Kidney (tissue), 14 donors: ENCODE data around the gene ALDH1A3. TPM values are rescaled to one million over a fixed set of nuclear protein-coding genes. Genes with fewer than 3 reads are reported as not detected.

Source experiments
- DNase-seq, 5 donors: peaks; one replicate each; pipeline ENCODE4 v3.0.0-alpha.2; 2013 to 2020
- FAIRE-seq: peaks from 2 replicates; lab custom pipeline; 2012; peaks lifted over from hg19 to GRCh38; lab: Jason Lieb, UNC
- H3K27ac ChIP-seq, 2 donors: one replicate each; pipeline ENCODE4 v1.7.0; 2013; ENCODE audit warnings: low read depth in 2 of 2, low read length in 2 of 2, inconsistent platforms in 1 of 2
- H3K27me3 ChIP-seq: one replicate; pipeline ENCODE4 v1.7.1; 2013; ENCODE audit warnings: low read length, inconsistent platforms; ENCODE audit not compliant: control insufficient read depth, insufficient read depth
- H3K36me3 ChIP-seq, 3 donors: one replicate each; pipeline versions ENCODE4 v1.7.0 to v1.7.1; 2013; ENCODE audit warnings: low read length in 3 of 3, control low read depth in 1 of 3, inconsistent platforms in 1 of 3; ENCODE audit not compliant: insufficient read depth in 3 of 3, control insufficient read depth in 2 of 3
- H3K4me1 ChIP-seq, 3 donors: one replicate each; pipeline versions ENCODE4 v1.7.0 to v1.7.1; 2013; ENCODE audit warnings: low read length in 3 of 3, inconsistent platforms in 1 of 3, low read depth in 1 of 3; ENCODE audit not compliant: control insufficient read depth in 2 of 3, insufficient read depth in 2 of 3
- H3K4me3 ChIP-seq, 3 donors: one replicate each; pipeline versions ENCODE4 v1.7.0 to v1.8.1; 2013; ENCODE audit warnings: low read length in 3 of 3, control low read depth in 1 of 3, inconsistent platforms in 1 of 3
- H3K9ac ChIP-seq, 3 donors: one replicate each; pipeline versions ENCODE4 v1.7.0 to v1.7.1; 2013; ENCODE audit warnings: low read length in 3 of 3, control low read depth in 1 of 3, inconsistent platforms in 1 of 3
- H3K9me3 ChIP-seq, 3 donors: one replicate each; pipeline versions ENCODE4 v1.7.0 to v1.7.1; 2013; ENCODE audit warnings: low read length in 3 of 3, control low read depth in 1 of 3, inconsistent platforms in 1 of 3; ENCODE audit not compliant: control insufficient read depth in 2 of 3, insufficient read depth in 1 of 3
- intact Hi-C: fragments of 100-400 bp; cut with DNase I; formaldehyde crosslinking; loops from one replicate; pipeline ENCODE4 v1.11.1; 2022
- polyA plus RNA-seq: library from polyadenylated mRNA; stranded (reverse); fragments of 350-450 nt; fragmentation: Illumina TruSeq; extraction: RNeasy Lipid Tissue Mini Kit (QIAGEN cat#74804); gene quantifications from one replicate; pipeline ENCODE4 v1.2.3, GENCODE V29; 2014; ENCODE audit warnings: low read depth, low replicate concordance; ENCODE audit not compliant: insufficient read depth
- total RNA-seq: library from RNA; stranded (reverse); fragmentation: NEBNext Ultra II Directional; extraction: Animal tissue kit (Norgen Biotek cat#: 25700); gene quantifications from one replicate; pipeline ENCODE4 v1.2.1, GENCODE V29; 2021
- TF ChIP-seq, protein P1 (sequence below): IDR thresholded peaks from 3 replicates; pipeline ENCODE4 v1.5.1; 2012; ENCODE audit warnings: mild to moderate bottlenecking, moderate library complexity, borderline replicate concordance; ENCODE audit not compliant: insufficient read depth; ENCODE audit errors: extremely low read depth
- donor health status: control.
- donor health status: control.
- donor health status: control.
- donor health status: control.
- donor health status: control.
- donor health status: DM: yes; HTN: yes; CAD: no.
- donor health status: Normal renal cell carcinoma (clear cell type).

ALDH1A3 gene
- total and polyA plus RNA-seq, 2 donors from 2014 or later, result 5.4 to 19.6 TPM

DNA sequence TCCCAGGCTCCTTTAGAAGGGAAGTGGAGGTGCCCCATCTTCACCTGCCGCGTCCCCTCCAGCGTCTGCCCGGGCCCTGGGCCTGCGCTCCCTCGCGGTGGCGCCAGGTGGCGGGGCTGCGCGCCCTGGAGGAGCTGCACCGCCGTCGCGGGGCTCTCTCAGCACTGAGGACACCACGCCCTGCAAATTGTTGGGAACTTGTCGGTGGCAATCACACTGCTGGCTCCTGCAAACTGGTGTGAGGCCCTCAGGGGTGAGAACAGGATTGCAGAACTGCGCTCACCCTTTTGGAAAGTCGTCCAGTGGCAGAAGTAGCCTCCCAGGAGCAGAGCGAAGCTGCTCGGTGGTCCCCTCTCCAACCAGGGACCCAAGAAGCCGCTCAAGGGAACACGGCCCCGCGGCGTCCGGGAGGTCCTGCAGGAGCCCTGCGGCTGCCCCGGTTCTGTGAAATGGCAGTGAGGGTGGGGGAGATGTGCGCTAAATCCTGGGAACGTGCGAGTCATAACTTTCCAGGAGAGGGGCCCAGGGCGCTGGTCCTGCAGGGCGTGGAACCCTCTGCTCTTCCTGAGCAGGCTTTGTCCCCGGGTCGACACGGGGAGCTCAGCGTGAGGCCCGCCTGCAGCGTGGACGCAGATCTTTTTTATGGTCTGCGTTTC lies 38.5 kb downstream of the ALDH1A3 start:
- Histone ChIP-seq H3K9me3 (no peaks in the 10 kb centered on the region), H3K27ac (no peak overlapping the region), H3K36me3 (no peaks in the 10 kb centered on the region), H3K4me1 (no peaks in the 10 kb centered on the region), H3K4me3 (peak overlapping the region; percentile 59 to 62 (median 59)), H3K27me3 (peaks cover 7% of the 10 kb centered on the region), H3K9ac (peak overlapping the region in 1 of 3 donors; percentile 41)
- intact Hi-C loops, result loop anchor here (5.0 kb wide), 1 partner anchor 89 kb away; no protein-coding TSS in a partner anchor
- DNase-seq (peak; percentile 77 to 91 (median 82)), FAIRE-seq (no peak)
- TF ChIP-seq, protein P1, sequence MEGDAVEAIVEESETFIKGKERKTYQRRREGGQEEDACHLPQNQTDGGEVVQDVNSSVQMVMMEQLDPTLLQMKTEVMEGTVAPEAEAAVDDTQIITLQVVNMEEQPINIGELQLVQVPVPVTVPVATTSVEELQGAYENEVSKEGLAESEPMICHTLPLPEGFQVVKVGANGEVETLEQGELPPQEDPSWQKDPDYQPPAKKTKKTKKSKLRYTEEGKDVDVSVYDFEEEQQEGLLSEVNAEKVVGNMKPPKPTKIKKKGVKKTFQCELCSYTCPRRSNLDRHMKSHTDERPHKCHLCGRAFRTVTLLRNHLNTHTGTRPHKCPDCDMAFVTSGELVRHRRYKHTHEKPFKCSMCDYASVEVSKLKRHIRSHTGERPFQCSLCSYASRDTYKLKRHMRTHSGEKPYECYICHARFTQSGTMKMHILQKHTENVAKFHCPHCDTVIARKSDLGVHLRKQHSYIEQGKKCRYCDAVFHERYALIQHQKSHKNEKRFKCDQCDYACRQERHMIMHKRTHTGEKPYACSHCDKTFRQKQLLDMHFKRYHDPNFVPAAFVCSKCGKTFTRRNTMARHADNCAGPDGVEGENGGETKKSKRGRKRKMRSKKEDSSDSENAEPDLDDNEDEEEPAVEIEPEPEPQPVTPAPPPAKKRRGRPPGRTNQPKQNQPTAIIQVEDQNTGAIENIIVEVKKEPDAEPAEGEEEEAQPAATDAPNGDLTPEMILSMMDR, result peak; percentile 92

DNA sequence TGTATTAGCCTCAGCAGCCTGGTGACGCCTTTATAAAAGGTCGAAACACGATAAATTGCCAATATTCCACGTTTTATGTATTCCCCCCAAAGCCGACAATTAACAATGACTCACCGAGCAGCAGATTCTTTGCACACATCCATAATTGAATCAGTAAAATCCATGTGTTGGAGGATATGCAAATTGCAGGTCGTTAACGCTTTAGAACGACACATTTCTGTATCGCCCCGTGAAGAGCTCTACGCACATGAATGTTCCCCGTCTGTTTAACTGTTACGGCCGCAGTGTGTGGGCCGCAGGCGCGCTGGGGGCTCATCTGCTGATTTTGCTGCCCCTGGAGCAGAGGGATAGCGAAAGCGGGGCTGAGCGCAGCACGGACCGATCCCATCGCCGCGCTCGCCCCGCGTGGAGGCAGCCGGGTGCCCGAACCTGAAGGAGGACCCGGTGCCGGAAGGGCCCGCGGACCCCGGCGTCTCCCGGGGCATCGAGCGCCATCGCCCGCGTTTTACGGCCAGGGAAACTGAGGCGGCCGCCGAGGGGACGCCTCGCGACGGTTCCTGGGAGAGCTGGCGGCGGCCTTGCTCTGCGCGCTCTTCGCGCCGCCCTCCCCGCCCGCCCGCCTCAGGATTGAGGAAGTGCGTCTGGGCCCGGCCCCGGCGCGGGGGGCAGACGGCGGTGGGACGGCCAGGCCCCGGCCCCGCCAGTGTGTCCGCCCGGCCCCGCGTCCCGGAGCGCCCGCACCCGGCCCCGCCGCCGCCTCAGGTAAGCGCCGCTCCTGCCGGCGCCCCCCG lies 39.3 kb downstream of the ALDH1A3 start, which contains the start of gene LRRK1:
TSS of gene LRRK1 (plus strand) at position 668 of the 791 bp plus-strand sequence. CDS start 5,276 bp downstream, outside the sequence.
- Histone ChIP-seq H3K27ac (no peak within 1 kb of the TSS), H3K4me1 (no peaks in the 10 kb centered on the region), H3K9ac (peak within 1 kb of the TSS; percentile 41 to 59 (median 47)), H3K27me3 (peaks cover 7% of the 10 kb centered on the region), H3K36me3 (no peaks in the 10 kb centered on the region), H3K9me3 (no peaks in the 10 kb centered on the region), H3K4me3 (peak within 1 kb of the TSS; percentile 59 to 62 (median 59))
- TF ChIP-seq, protein P1, result no peak
- DNase-seq, result peak in 2 of 5 donors; percentile 25 to 55
- intact Hi-C loops, result loop anchor here (5.0 kb wide), 1 partner anchor 88 kb away; no protein-coding TSS in a partner anchor
- no peak for FAIRE-seq

- no peak overlapping the region for H3K9ac ChIP-seq
- peak in 2 of 5 donors; percentile 31 to 43 for DNase-seq
- FAIRE-seq, result no peak
Observed at GRCh38 chr15:100919481-100920405, 40.1 kb downstream of the ALDH1A3 start.

More at GRCh38 chr15:100919481-100920405, 40.1 kb downstream of the ALDH1A3 start:
- TF ChIP-seq, protein P1, result no peak
- H3K4me3 ChIP-seq, result peak overlapping the region in 2 of 3 donors; percentile 18 to 19
- peaks cover 7% of the 10 kb centered on the region for H3K27me3 ChIP-seq
- no peaks in the 10 kb centered on the region for H3K4me1 ChIP-seq
- intact Hi-C loops, result loop anchor here (5.0 kb wide), 1 partner anchor 88 kb away; no protein-coding TSS in a partner anchor
- H3K9me3 ChIP-seq, result no peaks in the 10 kb centered on the region
- H3K27ac ChIP-seq, result no peak overlapping the region
- no peaks in the 10 kb centered on the region for H3K36me3 ChIP-seq
